ENCODE data around the gene CCDC102A.

DNA sequence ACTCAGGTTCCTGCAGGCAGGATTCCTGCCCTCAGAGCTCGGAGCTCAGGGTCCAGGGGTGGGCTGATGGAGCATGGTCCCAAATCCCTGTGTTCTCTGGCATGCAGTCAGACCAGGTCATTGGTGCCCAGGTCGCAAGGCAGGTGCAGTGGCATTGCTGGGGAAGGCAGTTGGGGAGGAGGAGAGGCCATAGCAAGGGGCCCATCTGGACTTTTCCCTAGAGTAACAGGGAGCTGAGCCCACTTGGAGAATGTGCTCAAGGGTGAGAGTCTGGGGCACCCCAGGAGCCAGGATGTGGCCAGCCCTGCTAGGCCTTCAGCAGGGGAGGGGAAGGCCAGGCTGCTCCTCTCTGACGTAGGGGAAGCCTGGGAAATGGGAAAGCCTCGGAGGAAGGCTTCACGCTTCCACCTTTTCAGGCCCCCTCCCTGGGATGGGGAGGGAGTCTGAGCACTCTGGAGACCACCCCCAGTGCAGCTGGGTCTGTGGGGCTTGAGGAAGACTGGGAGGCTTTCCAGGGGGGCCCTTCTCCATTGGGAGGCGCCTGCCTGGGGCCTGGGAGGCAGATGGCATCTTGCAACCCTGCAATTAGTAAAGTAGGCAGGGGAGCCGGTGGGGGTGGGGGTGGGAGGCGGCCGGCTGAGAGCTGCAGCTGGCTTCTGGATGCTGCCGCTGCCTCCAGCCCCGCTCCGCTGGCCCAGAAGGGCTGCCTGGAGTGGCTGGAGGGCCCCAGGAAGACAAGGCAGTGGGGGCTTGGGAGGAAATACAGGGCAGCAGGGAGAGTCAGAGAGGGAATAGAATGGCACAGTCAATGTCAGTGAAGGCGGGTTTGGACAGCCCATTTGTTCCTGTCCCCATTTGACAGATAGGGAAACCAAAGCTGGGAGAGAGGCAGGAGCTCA is 29.0 kb downstream of the CCDC102A start:
- TF ChIP-seq, protein P1, sequence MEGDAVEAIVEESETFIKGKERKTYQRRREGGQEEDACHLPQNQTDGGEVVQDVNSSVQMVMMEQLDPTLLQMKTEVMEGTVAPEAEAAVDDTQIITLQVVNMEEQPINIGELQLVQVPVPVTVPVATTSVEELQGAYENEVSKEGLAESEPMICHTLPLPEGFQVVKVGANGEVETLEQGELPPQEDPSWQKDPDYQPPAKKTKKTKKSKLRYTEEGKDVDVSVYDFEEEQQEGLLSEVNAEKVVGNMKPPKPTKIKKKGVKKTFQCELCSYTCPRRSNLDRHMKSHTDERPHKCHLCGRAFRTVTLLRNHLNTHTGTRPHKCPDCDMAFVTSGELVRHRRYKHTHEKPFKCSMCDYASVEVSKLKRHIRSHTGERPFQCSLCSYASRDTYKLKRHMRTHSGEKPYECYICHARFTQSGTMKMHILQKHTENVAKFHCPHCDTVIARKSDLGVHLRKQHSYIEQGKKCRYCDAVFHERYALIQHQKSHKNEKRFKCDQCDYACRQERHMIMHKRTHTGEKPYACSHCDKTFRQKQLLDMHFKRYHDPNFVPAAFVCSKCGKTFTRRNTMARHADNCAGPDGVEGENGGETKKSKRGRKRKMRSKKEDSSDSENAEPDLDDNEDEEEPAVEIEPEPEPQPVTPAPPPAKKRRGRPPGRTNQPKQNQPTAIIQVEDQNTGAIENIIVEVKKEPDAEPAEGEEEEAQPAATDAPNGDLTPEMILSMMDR (conservative IDR thresholded peaks at IDR 0.05 in 1 of 2, IDR thresholded peaks at IDR 0.05 in 1 of 2; ENCODE audit: extremely low read depth in 1 of 2, insufficient read depth in 1 of 2, low read depth in 1 of 2, low read length in 2 of 2), result no peak
- no peak for TF ChIP-seq EZH2 (IDR thresholded peaks at IDR 0.05; ENCODE audit: borderline replicate concordance, low read length)

Measured in mammary epithelial cell (primary cell).